EL (cell line): ENCODE measurements around the gene XCL1.

Experiments used
- DNase-seq: peaks from one replicate; pipeline ENCODE4 v3.0.0-alpha.2; 2016

XCL1 gene

DNA sequence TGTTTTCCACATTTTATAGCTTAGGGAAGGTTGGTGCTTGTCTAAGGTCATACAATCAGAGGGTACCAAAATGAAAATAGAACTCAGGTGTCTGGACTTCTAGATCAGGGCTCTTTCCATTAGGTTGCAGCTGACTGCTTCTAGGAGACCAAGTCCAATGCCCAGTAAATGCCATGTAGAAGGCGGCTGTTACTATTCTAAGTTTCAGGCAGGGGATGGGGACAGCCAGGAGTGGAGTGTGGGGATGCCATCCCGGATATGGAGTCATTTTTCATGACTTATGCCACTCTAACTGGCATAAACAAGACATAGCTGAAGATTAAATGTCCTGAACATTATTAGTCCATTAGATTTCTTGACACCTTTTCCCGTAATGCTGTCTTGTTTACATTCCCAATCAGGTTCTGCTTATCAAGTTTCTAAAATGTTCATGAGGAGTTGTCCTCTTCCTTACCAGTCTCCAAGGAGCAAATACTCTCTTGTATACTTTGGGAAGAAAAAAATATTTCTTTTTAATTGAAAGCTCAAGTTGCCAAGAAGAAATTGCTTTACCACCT is 31.5 kb downstream of the XCL1 start:
- no peak for DNase-seq

DNA sequence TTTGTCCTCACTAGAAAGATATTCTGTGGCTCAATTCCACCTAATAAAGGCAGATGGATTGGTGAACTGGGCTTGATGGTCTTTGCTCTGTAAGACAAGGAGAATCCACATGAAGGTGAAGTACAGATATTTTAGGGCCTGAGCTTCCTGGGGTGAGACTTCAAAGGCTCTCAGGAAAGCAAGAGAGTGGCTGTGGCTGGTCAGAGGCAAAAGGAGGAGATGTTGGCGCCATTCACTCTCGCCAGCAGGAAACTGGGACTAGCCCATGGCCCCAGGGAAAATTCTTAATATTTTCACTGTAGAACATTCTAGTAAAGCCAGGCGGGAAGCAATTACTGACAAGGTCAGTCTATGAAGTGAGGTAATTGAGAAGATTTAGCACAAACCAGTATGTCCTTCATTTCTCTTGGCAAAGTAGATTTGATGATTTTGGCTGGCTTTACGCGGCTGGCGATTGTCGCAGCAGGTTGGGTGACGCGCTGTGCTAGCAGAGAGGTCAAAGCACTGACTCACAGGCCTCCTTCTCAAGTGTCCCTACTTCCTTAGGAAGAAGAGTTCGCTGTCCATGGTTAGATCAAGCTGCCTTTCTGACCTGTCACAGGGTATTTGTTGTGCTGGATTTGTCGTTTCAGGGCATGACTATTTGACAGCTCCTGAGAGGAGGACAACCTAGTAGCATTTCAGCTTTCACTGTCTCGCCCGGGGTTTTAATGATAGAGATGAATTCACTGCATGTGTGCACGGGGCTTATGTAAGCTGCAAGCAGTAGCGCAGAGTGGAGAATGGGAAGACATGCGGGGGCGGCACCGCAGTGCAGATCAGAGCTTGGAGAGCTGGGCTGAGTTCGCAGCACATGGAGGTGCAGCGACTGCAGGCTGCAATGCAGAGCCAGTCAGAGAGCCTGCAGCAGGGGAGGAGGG is 32.7 kb downstream of the XCL1 start:
- no peak for DNase-seq

DNA sequence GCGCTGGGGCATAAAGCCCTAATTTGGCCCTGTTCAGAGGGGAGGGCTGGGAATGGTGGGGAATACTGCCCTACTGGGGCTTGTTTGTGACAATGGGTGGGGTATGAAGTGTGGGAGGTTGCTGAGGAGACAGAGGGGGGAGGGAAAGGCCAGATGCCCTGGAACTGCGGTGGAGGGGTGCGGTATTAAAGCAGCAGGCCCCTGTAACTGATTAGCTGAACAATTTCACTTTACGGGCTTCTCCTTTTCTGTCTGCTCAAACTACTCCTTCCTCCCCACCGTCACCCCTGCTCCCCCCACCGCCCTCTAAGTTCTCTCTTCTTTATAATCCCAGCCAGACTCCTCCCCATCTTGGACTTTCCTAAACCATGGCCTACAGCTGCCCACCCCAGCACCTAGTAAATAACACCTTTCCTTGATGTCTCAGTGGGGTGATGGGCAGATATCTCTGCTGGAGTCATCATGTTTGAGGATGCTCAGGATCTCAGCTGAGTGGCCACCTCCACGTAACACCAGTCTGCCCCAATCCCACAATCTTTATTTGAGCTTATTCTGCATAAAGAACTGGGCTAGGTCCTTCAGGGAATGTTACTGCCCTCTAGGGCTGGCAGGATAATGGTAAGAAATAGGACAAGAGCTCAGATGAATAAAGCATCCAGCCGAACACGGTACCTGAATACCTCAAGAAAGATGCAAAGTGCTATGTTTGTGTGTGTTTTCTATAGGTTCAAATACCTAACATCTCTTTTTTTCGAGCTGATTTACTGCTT is 33.5 kb downstream of the XCL1 start:
- no peak for DNase-seq

DNA sequence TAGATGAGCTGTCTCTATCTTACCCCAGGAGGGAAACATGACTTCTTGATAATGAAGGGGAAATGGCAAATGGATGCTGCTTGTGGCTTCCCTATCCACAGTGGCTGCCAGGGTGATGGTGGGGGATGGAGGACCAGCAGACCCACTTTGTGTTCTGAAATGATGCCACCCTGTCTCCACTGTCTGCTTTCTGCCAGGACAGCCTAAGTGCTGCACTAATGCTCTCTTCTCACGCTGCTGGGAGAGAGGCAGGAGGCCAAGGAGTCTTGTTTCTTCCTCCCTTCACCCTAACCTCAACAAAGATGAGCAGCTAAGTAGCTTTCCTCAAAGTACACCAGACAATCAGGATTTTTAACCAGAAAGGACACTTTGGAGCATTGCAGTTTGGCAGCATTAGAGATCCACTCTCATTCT is 36.6 kb downstream of the XCL1 start:
- DNase-seq: no peak

DNA sequence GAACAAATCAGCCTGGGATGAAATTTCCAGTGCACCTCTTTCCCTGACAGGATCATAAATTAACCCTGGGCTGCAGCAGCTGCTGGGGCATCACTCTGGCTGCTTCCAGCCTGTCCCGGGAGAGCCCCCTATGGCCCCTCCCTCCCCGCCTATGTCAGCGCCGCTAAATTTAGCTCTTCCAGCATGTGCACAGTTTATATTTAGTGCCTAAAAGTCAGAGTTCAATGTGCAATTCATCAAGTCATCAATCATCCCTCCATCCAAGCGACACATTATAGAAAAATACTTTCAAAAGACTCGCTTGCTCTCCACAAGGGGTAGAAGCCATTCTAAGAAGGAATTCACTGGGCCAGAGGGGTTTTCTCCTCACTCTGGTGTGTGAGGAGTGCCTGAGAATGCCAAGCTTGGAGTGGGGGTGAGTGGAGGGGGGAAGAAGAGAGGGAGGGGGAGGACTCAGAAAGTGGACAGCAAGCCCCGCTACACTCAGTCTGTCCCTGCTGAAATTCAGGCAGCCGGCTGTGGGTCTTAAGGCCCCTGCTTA is 37.4 kb downstream of the XCL1 start:
- DNase-seq: no peak

DNA sequence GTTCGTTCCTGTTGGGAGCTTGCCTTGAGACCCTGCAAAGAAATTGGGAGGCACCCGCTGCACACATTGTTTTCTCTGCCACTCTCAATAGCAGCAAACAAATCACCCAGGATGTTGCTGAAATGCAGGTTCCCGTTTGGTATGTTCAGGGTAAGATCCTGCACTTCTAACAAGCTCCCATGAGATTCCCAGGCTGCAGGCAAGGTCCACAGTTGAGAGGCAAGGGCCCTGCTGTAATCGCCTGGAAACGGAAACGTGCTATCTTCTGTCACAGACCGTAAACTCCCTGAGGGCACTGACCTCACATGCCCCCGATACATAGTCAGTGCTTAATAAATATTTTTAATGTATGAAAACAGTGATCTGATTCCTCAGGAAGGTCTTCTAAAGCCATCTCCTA is 37.8 kb downstream of the XCL1 start:
- DNase-seq: no peak

DNA sequence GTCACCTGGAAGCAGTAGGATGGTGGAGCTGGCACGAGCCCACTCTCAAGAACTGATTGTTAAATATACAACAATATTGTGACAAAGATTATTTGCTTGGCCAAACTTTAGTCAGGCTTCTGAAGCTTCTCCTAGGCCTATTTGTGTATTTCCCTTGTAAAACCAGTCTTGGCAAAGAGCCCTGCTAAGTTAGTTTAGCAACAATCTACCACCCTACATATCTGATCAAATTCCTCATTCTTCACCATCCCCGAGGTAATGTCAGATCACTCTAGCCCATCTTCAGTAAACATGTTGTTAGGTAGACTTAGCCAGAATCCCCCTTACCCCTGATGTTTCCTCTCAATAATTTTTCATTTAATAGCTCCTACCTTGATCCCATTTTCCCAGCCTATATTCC is 39.6 kb downstream of the XCL1 start:
- no peak for DNase-seq

DNA sequence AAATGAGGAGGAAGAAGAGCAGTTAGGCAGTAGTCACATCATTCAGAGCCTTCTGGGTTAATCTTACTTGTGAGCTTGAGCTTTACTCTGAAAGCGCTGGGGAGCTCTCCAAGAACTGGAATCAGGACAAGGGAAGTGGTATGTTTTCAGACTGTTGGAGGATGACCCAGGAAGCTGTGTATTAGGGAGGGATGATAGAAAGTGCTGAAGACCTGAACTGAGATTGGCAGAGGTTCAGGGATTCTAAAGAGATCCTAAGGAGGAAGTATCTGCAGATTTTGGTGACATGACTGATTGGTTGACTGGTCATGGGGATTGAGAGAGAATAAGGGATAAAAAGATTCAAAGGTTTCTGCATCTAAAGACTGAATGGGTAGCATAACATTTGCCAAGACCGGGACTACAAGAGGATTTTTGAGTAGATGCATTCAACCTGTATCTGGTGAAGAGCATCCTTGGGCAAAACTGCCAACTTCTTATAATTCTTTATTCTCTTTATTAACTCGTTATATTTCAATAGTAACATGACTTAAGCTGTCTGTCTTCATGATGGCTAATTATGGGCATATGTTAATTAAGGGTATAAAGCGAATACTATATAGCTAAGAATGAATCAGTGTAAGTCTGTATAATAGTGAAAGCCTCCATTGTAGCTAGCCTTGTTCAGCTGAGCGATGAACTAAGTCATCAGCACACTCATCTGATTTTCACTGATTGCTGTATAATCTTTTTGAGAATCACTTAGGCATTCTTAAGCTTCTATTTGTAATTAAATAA is 41.8 kb downstream of the XCL1 start:
- DNase-seq: no peak

DNA sequence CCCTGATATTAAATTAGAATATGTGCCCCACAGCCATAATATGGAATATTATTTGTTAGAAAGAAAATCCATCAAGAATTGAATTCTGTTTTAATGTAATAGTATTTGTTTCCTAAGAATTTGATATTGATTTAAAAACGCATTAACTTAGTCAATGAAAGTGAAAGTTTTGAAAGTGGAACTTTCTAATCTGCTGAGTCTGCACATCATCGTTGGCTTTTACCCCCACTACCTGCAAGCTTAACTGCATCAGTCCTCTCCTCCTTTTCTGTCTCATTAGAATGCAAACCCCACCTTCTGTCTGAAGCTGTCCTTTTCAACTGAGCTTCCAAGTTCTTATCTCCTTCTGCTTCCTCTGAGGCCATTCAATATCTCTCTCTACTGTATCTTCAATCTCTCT is 42.5 kb downstream of the XCL1 start:
- DNase-seq: no peak

DNA sequence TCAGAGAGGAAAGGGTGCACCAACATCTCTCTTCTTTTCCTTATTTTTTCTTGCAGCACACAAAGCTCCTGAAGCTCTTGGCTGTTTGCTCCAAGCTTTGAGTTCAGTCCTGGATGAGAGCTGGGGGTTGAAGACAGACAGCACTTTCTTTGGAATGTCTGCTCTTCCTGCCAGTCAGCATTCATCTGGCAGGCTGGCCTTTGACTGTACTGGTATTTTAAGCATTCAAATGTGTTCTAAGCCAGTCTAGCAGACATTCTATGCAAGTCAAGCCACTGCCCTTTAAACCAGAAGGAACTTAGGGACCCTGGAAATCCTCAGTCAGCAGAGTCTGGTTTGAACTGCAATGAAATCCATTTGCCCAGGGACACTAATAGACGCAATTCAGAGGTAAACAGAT is 45.0 kb downstream of the XCL1 start:
- peak; percentile 19 for DNase-seq

DNA sequence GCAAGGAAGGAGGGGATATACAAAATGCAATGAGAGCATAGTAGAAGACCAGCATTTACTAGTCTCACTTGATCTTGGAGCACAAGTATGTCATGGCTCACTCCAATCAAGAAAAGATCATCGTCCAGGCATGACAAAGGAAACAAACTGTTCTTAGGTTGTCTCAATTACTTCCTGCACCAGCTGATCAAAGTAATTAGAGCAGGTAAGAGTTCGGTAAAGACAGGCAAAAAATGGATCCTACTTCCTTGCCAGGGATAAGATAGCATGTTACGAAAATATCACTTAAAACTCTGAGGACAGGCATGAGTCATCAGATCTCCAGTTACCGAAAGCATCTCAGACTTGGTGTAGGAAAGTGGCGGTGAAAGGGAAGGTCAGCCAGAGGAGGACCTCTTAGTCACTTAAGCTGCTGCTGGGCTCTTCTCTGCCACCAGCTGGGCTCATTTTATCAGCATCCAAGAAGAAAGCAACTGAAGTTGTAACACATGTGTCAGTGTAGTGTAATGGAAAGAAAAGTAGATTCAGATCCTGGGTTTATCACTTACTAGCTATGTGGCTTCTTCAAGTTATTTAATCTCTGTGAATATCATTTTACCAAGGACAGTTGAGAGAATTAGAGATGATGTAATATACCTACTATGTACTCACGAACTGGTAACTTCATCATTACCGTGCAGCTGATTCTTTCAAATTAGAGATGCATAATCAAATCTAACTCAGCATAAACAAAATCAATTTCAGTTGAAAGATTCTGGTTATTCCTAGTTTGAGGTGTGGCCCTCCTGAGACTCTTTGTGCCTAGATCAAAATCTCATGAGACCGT is 46.8 kb downstream of the XCL1 start:
- DNase-seq: peak; percentile 66

DNA sequence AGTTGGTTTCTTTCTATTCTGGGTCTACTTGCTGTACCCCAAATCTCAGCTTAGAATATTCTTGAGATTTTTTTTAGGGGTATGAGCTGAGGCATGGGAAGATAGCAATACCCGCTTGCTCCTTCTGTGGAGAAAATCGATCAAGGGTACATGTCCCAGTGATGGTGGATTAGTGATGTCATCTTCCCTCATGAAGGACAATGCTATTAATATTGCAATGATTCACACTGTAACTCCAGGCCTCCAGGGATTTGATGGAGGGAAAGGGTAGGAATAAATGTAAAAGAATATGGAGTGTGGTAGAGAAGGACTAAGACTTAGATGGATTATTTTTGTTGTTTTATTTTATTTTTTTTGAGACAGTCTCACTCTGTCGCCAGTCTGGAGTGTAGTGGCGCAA is 47.4 kb downstream of the XCL1 start:
- no peak for DNase-seq

DNA sequence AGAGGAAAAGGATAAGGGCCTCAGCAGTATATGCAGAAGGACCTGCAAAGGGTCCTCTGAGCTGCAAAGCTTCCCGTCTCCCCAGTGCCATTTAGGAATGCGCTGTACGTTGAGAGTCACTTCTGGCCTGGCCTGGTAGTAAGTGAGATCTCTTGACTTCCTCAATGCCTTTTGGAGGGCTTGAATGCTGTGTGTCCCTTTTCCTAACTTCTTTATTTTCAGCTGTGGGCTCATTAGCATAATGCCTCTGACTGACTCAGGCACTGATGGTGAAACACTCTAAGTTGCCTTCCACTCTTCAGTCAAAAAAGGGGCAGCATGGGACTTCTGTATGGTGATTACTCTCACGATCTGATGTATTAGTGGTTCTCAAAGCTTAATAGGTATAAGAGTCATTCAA is 49.9 kb downstream of the XCL1 start:
- no peak for DNase-seq

DNA sequence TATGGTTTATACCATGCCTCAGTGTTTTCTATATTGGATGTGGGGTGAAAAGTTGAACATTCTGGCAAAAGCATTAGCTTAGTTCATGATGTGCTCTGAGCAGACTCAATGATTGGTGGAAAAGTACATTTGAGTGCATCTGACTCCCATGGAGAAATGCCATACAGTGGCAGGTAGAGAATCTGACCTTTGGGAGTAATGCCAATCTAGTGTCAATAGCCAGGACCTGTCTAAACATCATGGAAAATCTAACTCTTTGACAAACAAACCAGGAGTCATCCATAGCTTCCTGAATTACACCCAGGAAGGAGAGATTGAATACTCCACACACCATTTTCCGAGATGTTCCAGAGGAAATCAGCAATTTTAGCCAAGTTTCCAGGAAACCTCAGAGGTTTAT is 51.0 kb downstream of the XCL1 start:
- no peak for DNase-seq

DNA sequence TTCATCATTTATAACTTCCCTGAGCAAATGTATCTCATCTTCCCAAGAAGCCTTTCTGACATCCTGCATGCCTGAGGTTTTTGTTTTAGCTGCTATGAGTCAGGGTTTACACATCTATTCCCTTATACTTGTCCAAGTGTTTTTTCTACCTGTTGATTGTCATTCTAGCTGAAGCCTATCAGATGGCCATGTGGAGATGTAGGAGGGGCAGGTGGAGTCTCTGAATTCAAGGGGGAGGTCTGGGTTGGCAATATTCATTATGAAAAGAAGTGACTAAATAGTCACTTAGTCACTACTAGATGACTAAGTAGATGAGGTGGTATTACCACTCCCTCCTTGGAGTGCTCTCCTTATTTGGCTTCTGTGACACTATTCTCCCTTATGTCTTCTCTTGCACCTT is 52.4 kb downstream of the XCL1 start:
- peak; percentile 29 for DNase-seq

DNA sequence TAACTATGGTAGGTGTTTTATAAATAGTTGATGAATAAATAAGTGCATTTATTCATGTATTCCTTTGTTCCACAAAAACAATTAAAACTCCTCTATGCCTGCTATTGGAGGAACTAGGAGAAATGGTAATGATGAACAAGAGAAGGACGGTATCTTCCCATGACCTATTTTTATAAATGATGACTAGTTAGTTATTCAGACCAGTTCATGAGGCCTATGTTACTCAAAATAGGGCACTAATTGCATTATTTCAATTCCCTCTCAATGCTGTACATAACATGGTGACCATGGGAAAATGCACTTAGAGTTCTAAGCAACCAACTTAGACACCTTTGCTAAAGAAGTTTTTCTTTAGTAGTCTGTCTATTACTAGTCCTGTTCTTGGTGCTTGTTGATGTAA is 53.1 kb downstream of the XCL1 start:
- no peak for DNase-seq
